HEK293 (cell line): ENCODE results near the gene WDFY3.

Experiments used
- CTCF ChIA-PET: fragments of 350-600 bp; formaldehyde crosslinking; extraction: SDS; loops from one replicate; lab custom pipeline; 2021; ENCODE audit warnings: antibody characterized with exemption; lab: Yijun Ruan, JAX
- POLR2A ChIA-PET: fragments of 300-600 bp; formaldehyde crosslinking; extraction: SDS; loops from one replicate; lab custom pipeline; 2020; ENCODE audit warnings: antibody characterized with exemption, inconsistent platforms; lab: Yijun Ruan, JAX
- H3K27ac ChIP-seq: fragments of 200-500 bp; sonication (Bioruptor generic); 2 replicates; pipeline ENCODE4 v1.5.1; 2014; ENCODE audit warnings: low read depth, low read length, control low read depth, inconsistent platforms; ENCODE audit errors: extremely low read depth
- H3K36me3 ChIP-seq, 2 experiments: fragments of 200-500 bp in 1 of 2; sonication (Bioruptor generic) in 1 of 2; 1 replicate in 1 of 2; 2 replicates in 1 of 2; pipeline ENCODE4 v1.5.1; 2014 to 2017; ENCODE audit warnings: inconsistent platforms in 2 of 2, low read length in 2 of 2; ENCODE audit not compliant: control insufficient read depth in 2 of 2, insufficient read depth in 1 of 2
- H3K4me1 ChIP-seq: fragments of 200-500 bp; sonication (Bioruptor generic); 2 replicates; pipeline ENCODE4 v1.5.1; 2014; ENCODE audit warnings: mild to moderate bottlenecking, low read length, inconsistent platforms; ENCODE audit not compliant: control insufficient read depth, insufficient read depth
- H3K4me3 ChIP-seq: 2 replicates; pipeline ENCODE4 v1.5.1; 2011; ENCODE audit warnings: low read depth, mild to moderate bottlenecking, control low read depth, low read length, moderate library complexity
- H3K9me3 ChIP-seq: fragments of 200-500 bp; sonication (Bioruptor generic); 2 replicates; pipeline ENCODE4 v1.5.1; 2014; ENCODE audit warnings: low read depth, low read length, inconsistent platforms; ENCODE audit not compliant: control insufficient read depth, insufficient read depth
- ATF2 ChIP-seq: fragments of 450-650 bp; formaldehyde crosslinking; IDR thresholded peaks from 2 replicates; pipeline ENCODE4 v1.5.1; 2016; ENCODE audit warnings: missing biosample characterization, missing genetic modification characterization, low read depth
- KLF7 ChIP-seq: fragments of 450-650 bp; formaldehyde crosslinking; IDR thresholded peaks from 2 replicates; pipeline ENCODE4 v1.5.1; 2016; ENCODE audit warnings: missing biosample characterization, missing genetic modification characterization, borderline replicate concordance
- OVOL3 ChIP-seq: fragments of 450-650 bp; formaldehyde crosslinking; IDR thresholded peaks from 2 replicates; pipeline ENCODE4 v1.5.1; 2016; ENCODE audit warnings: missing biosample characterization, missing genetic modification characterization
- SALL2 ChIP-seq: fragments of 450-650 bp; formaldehyde crosslinking; IDR thresholded peaks from 2 replicates; pipeline ENCODE4 v1.5.0; 2017; ENCODE audit warnings: missing biosample characterization, mild to moderate bottlenecking, missing genetic modification characterization, borderline replicate concordance
- ZBTB17 ChIP-seq: fragments of 450-650 bp; formaldehyde crosslinking; IDR thresholded peaks from 2 replicates; pipeline ENCODE4 v1.5.1; 2016; ENCODE audit warnings: missing biosample characterization, missing genetic modification characterization
- ZBTB44 ChIP-seq: fragments of 450-650 bp; IDR thresholded peaks from 2 replicates; pipeline ENCODE4 v1.5.1; 2018; ENCODE audit warnings: missing biosample characterization, mild to moderate bottlenecking, missing genetic modification characterization
- ZFP37 ChIP-seq: fragments of 450-650 bp; formaldehyde crosslinking; IDR thresholded peaks from 2 replicates; pipeline ENCODE4 v1.5.1; 2016; ENCODE audit warnings: missing biosample characterization, missing genetic modification characterization
- ZNF121 ChIP-seq: fragments of 450-650 bp; formaldehyde crosslinking; IDR thresholded peaks from 2 replicates; pipeline ENCODE4 v1.5.1; 2016; ENCODE audit warnings: missing biosample characterization, missing genetic modification characterization
- ZNF138 ChIP-seq: fragments of 450-650 bp; formaldehyde crosslinking; IDR thresholded peaks from 2 replicates; pipeline ENCODE4 v1.5.1; 2016; ENCODE audit warnings: missing biosample characterization, missing genetic modification characterization, borderline replicate concordance
- ZNF341 ChIP-seq: fragments of 450-650 bp; formaldehyde crosslinking; IDR thresholded peaks from 2 replicates; pipeline ENCODE4; 2016; ENCODE audit warnings: low read depth, missing biosample characterization, missing genetic modification characterization
- ZNF350 ChIP-seq: fragments of 450-650 bp; formaldehyde crosslinking; IDR thresholded peaks from 2 replicates; pipeline ENCODE4 v1.5.0; 2017; ENCODE audit warnings: missing biosample characterization, mild to moderate bottlenecking, missing genetic modification characterization
- ZNF354C ChIP-seq: fragments of 450-650 bp; formaldehyde crosslinking; IDR thresholded peaks from 2 replicates; pipeline ENCODE4 v1.5.1; 2016; ENCODE audit warnings: missing biosample characterization, missing genetic modification characterization, low read depth, borderline replicate concordance
- ZNF37A ChIP-seq: fragments of 450-650 bp; IDR thresholded peaks from 2 replicates; pipeline ENCODE4 v1.5.1; 2018; ENCODE audit warnings: missing biosample characterization, missing genetic modification characterization
- ZNF555 ChIP-seq: fragments of 450-650 bp; formaldehyde crosslinking; conservative IDR thresholded peaks from 2 replicates; pipeline ENCODE4 v1.5.1; 2017; ENCODE audit warnings: missing biosample characterization, mild to moderate bottlenecking, missing genetic modification characterization, inconsistent platforms
- ZNF560 ChIP-seq: fragments of 450-650 bp; formaldehyde crosslinking; IDR thresholded peaks from 2 replicates; pipeline ENCODE4 v1.5.1; 2017; ENCODE audit warnings: missing biosample characterization, missing genetic modification characterization, borderline replicate concordance
- ZNF707 ChIP-seq: fragments of 450-650 bp; formaldehyde crosslinking; IDR thresholded peaks from 2 replicates; pipeline ENCODE4 v1.5.1; 2016; ENCODE audit warnings: missing biosample characterization, missing genetic modification characterization
- ZNF791 ChIP-seq: fragments of 450-650 bp; formaldehyde crosslinking; IDR thresholded peaks from 2 replicates; pipeline ENCODE4 v1.5.1; 2016; ENCODE audit warnings: missing biosample characterization, missing genetic modification characterization
- ZSCAN30 ChIP-seq: fragments of 450-650 bp; IDR thresholded peaks from 2 replicates; pipeline ENCODE4 v1.5.1; 2018; ENCODE audit warnings: missing biosample characterization, mild to moderate bottlenecking, missing genetic modification characterization, moderate library complexity
- TF ChIP-seq, protein P1 (sequence below): fragments of 450-650 bp; formaldehyde crosslinking; IDR thresholded peaks from 2 replicates; pipeline ENCODE4 v1.5.1; 2016; ENCODE audit warnings: missing biosample characterization, missing genetic modification characterization
- TF ChIP-seq, protein P2 (sequence below): fragments of 450-650 bp; formaldehyde crosslinking; IDR thresholded peaks from 2 replicates; pipeline ENCODE4 v1.5.1; 2016; ENCODE audit warnings: missing biosample characterization, missing genetic modification characterization

Gene WDFY3

DNA sequence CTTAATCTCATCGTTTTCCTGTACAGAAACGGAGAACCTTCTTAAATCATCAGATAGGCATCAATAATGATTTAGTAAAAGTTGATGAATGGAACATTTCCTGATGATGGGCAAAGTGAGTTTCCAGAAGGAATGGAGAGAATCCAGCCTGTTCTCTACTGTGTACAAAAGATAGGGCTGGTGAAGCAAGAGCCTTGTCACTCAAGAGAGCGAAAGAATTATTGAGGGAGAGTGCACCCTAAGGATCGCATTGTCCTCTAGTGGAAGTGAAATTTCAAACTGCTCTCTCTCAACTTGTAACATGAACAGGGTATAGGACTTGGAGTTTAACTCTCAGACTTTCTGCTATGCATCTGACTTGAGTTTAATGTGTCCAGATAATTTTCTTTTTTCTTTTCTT, 314.0 kb downstream of the WDFY3 start:
- ChIA-PET CTCF (interaction anchor here (1.5 kb wide), 1 partner anchor 71 kb away, joined by 5 read pairs; no protein-coding TSS in a partner anchor), POLR2A (no interaction called here)
- Histone ChIP-seq H3K27ac (no peak overlapping the region), H3K4me3 (no peak overlapping the region), H3K36me3 (peaks cover 0 to 27% of the 10 kb centered on the region in 2 experiments; a peak in 1 of 3 replicates), H3K9me3 (no peaks in the 10 kb centered on the region), H3K4me1 (no peaks in the 10 kb centered on the region)
- TF ChIP-seq, protein P1, sequence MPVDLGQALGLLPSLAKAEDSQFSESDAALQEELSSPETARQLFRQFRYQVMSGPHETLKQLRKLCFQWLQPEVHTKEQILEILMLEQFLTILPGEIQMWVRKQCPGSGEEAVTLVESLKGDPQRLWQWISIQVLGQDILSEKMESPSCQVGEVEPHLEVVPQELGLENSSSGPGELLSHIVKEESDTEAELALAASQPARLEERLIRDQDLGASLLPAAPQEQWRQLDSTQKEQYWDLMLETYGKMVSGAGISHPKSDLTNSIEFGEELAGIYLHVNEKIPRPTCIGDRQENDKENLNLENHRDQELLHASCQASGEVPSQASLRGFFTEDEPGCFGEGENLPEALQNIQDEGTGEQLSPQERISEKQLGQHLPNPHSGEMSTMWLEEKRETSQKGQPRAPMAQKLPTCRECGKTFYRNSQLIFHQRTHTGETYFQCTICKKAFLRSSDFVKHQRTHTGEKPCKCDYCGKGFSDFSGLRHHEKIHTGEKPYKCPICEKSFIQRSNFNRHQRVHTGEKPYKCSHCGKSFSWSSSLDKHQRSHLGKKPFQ = no peak
- TF ChIP-seq ZSCAN30 (tag by site-specific recombination) (no peak), OVOL3 (tag by site-specific recombination) (no peak), ZNF560 (tag by site-specific recombination) (no peak), ATF2 (tag by site-specific recombination) (no peak), ZNF791 (no peak), ZNF350 (tag by site-specific recombination) (no peak), ZNF354C (tag by site-specific recombination) (no peak), ZNF707 (tag by site-specific recombination) (no peak), ZNF341 (tag by site-specific recombination) (no peak)

GRCh38 chr4:84651499-84651898, 315.0 kb downstream of the WDFY3 start:
- Histone ChIP-seq H3K36me3 (peaks cover 0 to 27% of the 10 kb centered on the region in 2 experiments; a peak in 1 of 3 replicates), H3K4me3 (no peak overlapping the region), H3K9me3 (no peaks in the 10 kb centered on the region), H3K27ac (no peak overlapping the region), H3K4me1 (no peaks in the 10 kb centered on the region)
- TF ChIP-seq ZNF121 (tag by site-specific recombination) (no peak), KLF7 (tag by site-specific recombination) (no peak), ZNF138 (tag by site-specific recombination) (no peak), ZFP37 (tag by site-specific recombination) (no peak), SALL2 (tag by site-specific recombination) (no peak), ZNF37A (tag by site-specific recombination) (no peak), ZBTB44 (tag by site-specific recombination) (no peak), ZNF555 (tag by site-specific recombination) (no peak), ZBTB17 (tag by site-specific recombination) (no peak)
- TF ChIP-seq, protein P2, sequence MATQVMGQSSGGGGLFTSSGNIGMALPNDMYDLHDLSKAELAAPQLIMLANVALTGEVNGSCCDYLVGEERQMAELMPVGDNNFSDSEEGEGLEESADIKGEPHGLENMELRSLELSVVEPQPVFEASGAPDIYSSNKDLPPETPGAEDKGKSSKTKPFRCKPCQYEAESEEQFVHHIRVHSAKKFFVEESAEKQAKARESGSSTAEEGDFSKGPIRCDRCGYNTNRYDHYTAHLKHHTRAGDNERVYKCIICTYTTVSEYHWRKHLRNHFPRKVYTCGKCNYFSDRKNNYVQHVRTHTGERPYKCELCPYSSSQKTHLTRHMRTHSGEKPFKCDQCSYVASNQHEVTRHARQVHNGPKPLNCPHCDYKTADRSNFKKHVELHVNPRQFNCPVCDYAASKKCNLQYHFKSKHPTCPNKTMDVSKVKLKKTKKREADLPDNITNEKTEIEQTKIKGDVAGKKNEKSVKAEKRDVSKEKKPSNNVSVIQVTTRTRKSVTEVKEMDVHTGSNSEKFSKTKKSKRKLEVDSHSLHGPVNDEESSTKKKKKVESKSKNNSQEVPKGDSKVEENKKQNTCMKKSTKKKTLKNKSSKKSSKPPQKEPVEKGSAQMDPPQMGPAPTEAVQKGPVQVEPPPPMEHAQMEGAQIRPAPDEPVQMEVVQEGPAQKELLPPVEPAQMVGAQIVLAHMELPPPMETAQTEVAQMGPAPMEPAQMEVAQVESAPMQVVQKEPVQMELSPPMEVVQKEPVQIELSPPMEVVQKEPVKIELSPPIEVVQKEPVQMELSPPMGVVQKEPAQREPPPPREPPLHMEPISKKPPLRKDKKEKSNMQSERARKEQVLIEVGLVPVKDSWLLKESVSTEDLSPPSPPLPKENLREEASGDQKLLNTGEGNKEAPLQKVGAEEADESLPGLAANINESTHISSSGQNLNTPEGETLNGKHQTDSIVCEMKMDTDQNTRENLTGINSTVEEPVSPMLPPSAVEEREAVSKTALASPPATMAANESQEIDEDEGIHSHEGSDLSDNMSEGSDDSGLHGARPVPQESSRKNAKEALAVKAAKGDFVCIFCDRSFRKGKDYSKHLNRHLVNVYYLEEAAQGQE = no peak
- ChIA-PET POLR2A (no interaction called here), CTCF (no interaction called here)
